ENCODE results near the gene NTRK3.

NTRK3 gene

GRCh38 chr15:87902772-87903426, 353.6 kb downstream of the NTRK3 start:
- DNase-seq (ENCODE audit: low spot score) = no peak
- no peak for TF ChIP-seq CTCF (IDR thresholded peaks at IDR 0.05; ENCODE audit: extremely low read depth, missing control alignments)

- TF ChIP-seq CTCF (IDR thresholded peaks at IDR 0.05; ENCODE audit: extremely low read depth, missing control alignments) = no peak
- no peak for DNase-seq (ENCODE audit: low spot score)
These were observed 354.4 kb downstream of the NTRK3 start for GRCh38 chr15:87901926-87902690.

GRCh38 chr15:87901008-87901407, 355.5 kb downstream of the NTRK3 start:
- DNase-seq (ENCODE audit: low spot score) = no peak
- TF ChIP-seq CTCF (IDR thresholded peaks at IDR 0.05; ENCODE audit: extremely low read depth, missing control alignments) = no peak

GRCh38 chr15:87896936-87897335, 359.6 kb downstream of the NTRK3 start:
- no peak for TF ChIP-seq CTCF (IDR thresholded peaks at IDR 0.05; ENCODE audit: extremely low read depth, missing control alignments)
- no peak for DNase-seq (ENCODE audit: low spot score)

GRCh38 chr15:87887177-87887576, 369.4 kb downstream of the NTRK3 start:
- no peak for DNase-seq (ENCODE audit: low spot score)
- no peak for TF ChIP-seq CTCF (IDR thresholded peaks at IDR 0.05; ENCODE audit: extremely low read depth, missing control alignments)

- DNase-seq (ENCODE audit: low spot score) = no peak
- no peak for TF ChIP-seq CTCF (IDR thresholded peaks at IDR 0.05; ENCODE audit: extremely low read depth, missing control alignments)
These were observed 375.5 kb downstream of the NTRK3 start for GRCh38 chr15:87881026-87881425.

GRCh38 chr15:87877822-87878542, 378.6 kb downstream of the NTRK3 start:
- no peak for TF ChIP-seq CTCF (IDR thresholded peaks at IDR 0.05; ENCODE audit: extremely low read depth, missing control alignments)

More at GRCh38 chr15:87877822-87878542, 378.6 kb downstream of the NTRK3 start:
- no peak for DNase-seq (ENCODE audit: low spot score)
